Vagina (tissue), 2 donors: ENCODE measurements around the gene PCNA.

Experiments
- POLR2A ChIP-seq, 2 donors: fragments of 450-650 bp; IDR thresholded peaks; one replicate each; pipeline ENCODE4 v1.6.1; 2017; ENCODE audit warnings: antibody characterized with exemption in 2 of 2, mild to moderate bottlenecking in 2 of 2, moderate library complexity in 2 of 2
- TF ChIP-seq, protein P1 (sequence below), 3 experiments: fragments of 450-650 bp in 2 of 3; fragments of 200-600 bp in 1 of 3; sonication (generic) in 1 of 3; IDR thresholded peaks; one replicate each; pipeline ENCODE4 v1.5.1; 2017 to 2019; ENCODE audit warnings: antibody characterized with exemption in 3 of 3, mild to moderate bottlenecking in 2 of 3, moderate library complexity in 2 of 3

- TF ChIP-seq, protein P1, sequence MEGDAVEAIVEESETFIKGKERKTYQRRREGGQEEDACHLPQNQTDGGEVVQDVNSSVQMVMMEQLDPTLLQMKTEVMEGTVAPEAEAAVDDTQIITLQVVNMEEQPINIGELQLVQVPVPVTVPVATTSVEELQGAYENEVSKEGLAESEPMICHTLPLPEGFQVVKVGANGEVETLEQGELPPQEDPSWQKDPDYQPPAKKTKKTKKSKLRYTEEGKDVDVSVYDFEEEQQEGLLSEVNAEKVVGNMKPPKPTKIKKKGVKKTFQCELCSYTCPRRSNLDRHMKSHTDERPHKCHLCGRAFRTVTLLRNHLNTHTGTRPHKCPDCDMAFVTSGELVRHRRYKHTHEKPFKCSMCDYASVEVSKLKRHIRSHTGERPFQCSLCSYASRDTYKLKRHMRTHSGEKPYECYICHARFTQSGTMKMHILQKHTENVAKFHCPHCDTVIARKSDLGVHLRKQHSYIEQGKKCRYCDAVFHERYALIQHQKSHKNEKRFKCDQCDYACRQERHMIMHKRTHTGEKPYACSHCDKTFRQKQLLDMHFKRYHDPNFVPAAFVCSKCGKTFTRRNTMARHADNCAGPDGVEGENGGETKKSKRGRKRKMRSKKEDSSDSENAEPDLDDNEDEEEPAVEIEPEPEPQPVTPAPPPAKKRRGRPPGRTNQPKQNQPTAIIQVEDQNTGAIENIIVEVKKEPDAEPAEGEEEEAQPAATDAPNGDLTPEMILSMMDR (IDR thresholded peaks at IDR 0.05), result no peak
- no peak for TF ChIP-seq POLR2A (IDR thresholded peaks at IDR 0.05)
These were observed 26.9 kb downstream of the PCNA start for GRCh38 chr20:5092765-5093339.
